HepG2 (cell line): ENCODE data around the gene KIRREL2. TPM values are rescaled to one million over a fixed set of nuclear protein-coding genes. Genes with fewer than 3 reads are reported as not detected.

ENCODE experiments used
- DR1 ChIP-seq: sonication (generic); formaldehyde crosslinking; IDR thresholded peaks from 2 replicates; pipeline ENCODE4 v1.8.0; 2021; ENCODE audit warnings: mild to moderate bottlenecking, missing genetic modification reagents, inconsistent platforms
- EZH2 ChIP-seq: conservative IDR thresholded peaks from 2 replicates; pipeline ENCODE4 v1.6.1; 2012; ENCODE audit warnings: mild to moderate bottlenecking, low read depth, low read length, moderate library complexity
- GATA4 ChIP-seq: sonication (generic); IDR thresholded peaks from 2 replicates; pipeline ENCODE4 v1.6.1; 2016; ENCODE audit warnings: antibody characterized with exemption, low read depth, borderline replicate concordance
- HIVEP1 ChIP-seq: sonication (generic); formaldehyde crosslinking; IDR thresholded peaks from 2 replicates; pipeline ENCODE4 v1.4.0; 2020; ENCODE audit warnings: mild to moderate bottlenecking, missing genetic modification reagents
- HMGXB3 ChIP-seq: sonication (generic); formaldehyde crosslinking; IDR thresholded peaks from 2 replicates; pipeline ENCODE4 v1.4.0; 2020; ENCODE audit warnings: missing genetic modification reagents, borderline replicate concordance
- JARID2 ChIP-seq: sonication (generic); formaldehyde crosslinking; IDR thresholded peaks from 2 replicates; pipeline ENCODE4 v1.8.1; 2023; ENCODE audit warnings: missing genetic modification reagents, inconsistent platforms; ENCODE audit not compliant: insufficient replicate concordance
- MXD3 ChIP-seq: IDR thresholded peaks from 2 replicates; pipeline ENCODE4 v1.6.1; 2016; ENCODE audit warnings: mild to moderate bottlenecking, missing biosample characterization, missing genetic modification reagents
- NFIC ChIP-seq: IDR thresholded peaks from 2 replicates; pipeline ENCODE4 v1.6.1; 2012; ENCODE audit warnings: mild to moderate bottlenecking, low read length, inconsistent platforms
- NFRKB ChIP-seq: fragments of 450-650 bp; IDR thresholded peaks from 2 replicates; pipeline ENCODE4 v1.6.1; 2017
- NR2F2 ChIP-seq: IDR thresholded peaks from 2 replicates; pipeline ENCODE4 v1.6.1; 2012; ENCODE audit warnings: low read depth, inconsistent platforms, borderline replicate concordance
- PHB2 ChIP-seq: fragments of 450-650 bp; IDR thresholded peaks from 2 replicates; pipeline ENCODE4 v1.6.1; 2018; ENCODE audit not compliant: partially characterized antibody
- POLR2AphosphoS5 ChIP-seq: IDR thresholded peaks from 2 replicates; pipeline ENCODE4 v1.6.1; 2012; ENCODE audit warnings: low read depth, low read length
- SETDB1 ChIP-seq: sonication (generic); formaldehyde crosslinking; IDR thresholded peaks from 2 replicates; pipeline ENCODE4 v1.5.1; 2020; ENCODE audit warnings: missing genetic modification reagents, mild to moderate bottlenecking, borderline replicate concordance
- SIN3A ChIP-seq: IDR thresholded peaks from 2 replicates; pipeline ENCODE4 v1.6.1; 2011; ENCODE audit warnings: low read depth, mild to moderate bottlenecking, control low read depth, low read length, borderline replicate concordance
- SIX4 ChIP-seq: sonication (generic); formaldehyde crosslinking; IDR thresholded peaks from 2 replicates; pipeline ENCODE4 v1.4.0; 2020; ENCODE audit warnings: missing genetic modification reagents
- SP140L ChIP-seq: sonication (generic); formaldehyde crosslinking; IDR thresholded peaks from 2 replicates; pipeline ENCODE4 v1.4.0; 2020; ENCODE audit warnings: missing genetic modification reagents, borderline replicate concordance
- SSRP1 ChIP-seq: IDR thresholded peaks from 2 replicates; pipeline ENCODE4 v1.6.1; 2016; ENCODE audit warnings: control low read depth
- TAF1 ChIP-seq: sonication (generic); formaldehyde crosslinking; IDR thresholded peaks from 2 replicates; pipeline ENCODE4 v1.4.0; 2020; ENCODE audit warnings: missing genetic modification reagents
- WIZ ChIP-seq: sonication (generic); formaldehyde crosslinking; IDR thresholded peaks from 2 replicates; pipeline ENCODE4 v1.5.1; 2020; ENCODE audit warnings: mild to moderate bottlenecking, missing genetic modification reagents
- ZNF230 ChIP-seq: sonication (generic); formaldehyde crosslinking; IDR thresholded peaks from 2 replicates; pipeline ENCODE4 v1.4.0; 2020; ENCODE audit warnings: mild to moderate bottlenecking, missing genetic modification reagents
- ZNF256 ChIP-seq: sonication (generic); formaldehyde crosslinking; conservative IDR thresholded peaks from 2 replicates; pipeline ENCODE4 v1.4.0; 2020; ENCODE audit warnings: missing genetic modification reagents
- ZNF329 ChIP-seq: sonication (generic); formaldehyde crosslinking; IDR thresholded peaks from 2 replicates; pipeline ENCODE4 v1.9.0; 2021; ENCODE audit warnings: low read depth, mild to moderate bottlenecking, missing genetic modification reagents
- ZNF567 ChIP-seq: sonication (generic); formaldehyde crosslinking; IDR thresholded peaks from 2 replicates; pipeline ENCODE4 v1.8.1; 2023; ENCODE audit warnings: mild to moderate bottlenecking, missing genetic modification reagents, borderline replicate concordance
- ZNF572 ChIP-seq: sonication (generic); formaldehyde crosslinking; IDR thresholded peaks from 2 replicates; pipeline ENCODE4 v1.5.1; 2020; ENCODE audit warnings: mild to moderate bottlenecking, missing genetic modification reagents
- ZNF790 ChIP-seq: sonication (generic); formaldehyde crosslinking; IDR thresholded peaks from 2 replicates; pipeline ENCODE4 v1.8.0; 2022; ENCODE audit warnings: missing genetic modification reagents, mild to moderate bottlenecking, borderline replicate concordance
- ZSCAN22 ChIP-seq: sonication (generic); formaldehyde crosslinking; IDR thresholded peaks from 2 replicates; pipeline ENCODE4 v1.4.0; 2020; ENCODE audit warnings: mild to moderate bottlenecking, missing genetic modification reagents
- polyA plus RNA-seq, 8 experiments: library from polyadenylated mRNA; depleted of rRNA in 3 of 8; stranded (reverse) in 7 of 8; unstranded in 1 of 8; fragments of >200 nt; fragmentation: Illumina TruSeq in 4 of 8; extraction: Trizol in 4 of 8; gene quantifications; 2 replicates each; pipeline versions ENCODE4 v1.2.1 to v1.2.3, GENCODE V29; 2011 to 2016; ENCODE audit warnings: low read depth in 4 of 8, missing spikeins in 1 of 8, mixed read lengths in 1 of 8; ENCODE audit not compliant: insufficient read depth in 1 of 8
- total RNA-seq, 5 experiments: library from RNA; depleted of rRNA; stranded (reverse); fragments of >200 nt; fragmentation: Illumina TruSeq; extraction: Trizol; gene quantifications; 2 replicates each; pipeline ENCODE4 v1.2.3, GENCODE V29; 2016; ENCODE audit warnings: low read depth in 1 of 5
- TF ChIP-seq, protein P1 (sequence below): sonication (generic); formaldehyde crosslinking; conservative IDR thresholded peaks from 2 replicates; pipeline ENCODE4 v1.4.0; 2020; ENCODE audit warnings: missing genetic modification reagents

KIRREL2 gene
- total and polyA plus RNA-seq, 2 of the 13 experiments (the other 11 are each of a cell fraction or from before 2014, with no cell fraction given): 0.18 to 2.4 TPM

DNA sequence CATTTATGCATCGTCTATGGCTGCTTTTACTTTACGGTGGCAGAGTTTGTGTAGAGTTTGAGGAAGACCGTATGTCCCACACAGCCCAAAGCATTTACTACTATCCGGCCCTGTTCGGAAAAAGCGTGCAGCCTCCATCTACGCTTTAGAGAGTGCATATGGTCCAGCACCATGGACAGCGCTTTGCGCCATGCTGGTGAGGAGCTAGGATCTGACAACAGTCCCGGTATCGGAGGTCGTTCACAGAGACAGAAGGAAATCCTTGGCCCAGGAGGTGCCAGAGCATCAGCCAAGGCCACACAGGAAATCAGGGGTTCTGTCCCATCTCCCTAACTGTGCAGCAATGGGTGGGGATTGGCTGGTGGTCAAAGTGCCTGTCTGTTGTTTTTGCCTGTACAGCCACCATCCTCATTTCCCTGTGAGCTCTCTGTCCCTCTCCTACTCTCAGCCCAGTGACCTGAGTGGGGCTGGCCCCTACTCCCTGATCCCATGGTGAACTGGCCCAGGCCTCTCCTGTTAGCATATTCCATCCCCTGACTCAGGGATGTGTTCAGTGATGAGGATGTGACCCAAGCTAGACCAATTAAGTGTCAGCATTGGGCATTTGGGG lies 27.9 kb upstream of the KIRREL2 start (continued):
- TF ChIP-seq HMGXB3 (CRISPR knock-in tag) (peak; percentile 97), SETDB1 (CRISPR knock-in tag) (no peak), POLR2AphosphoS5 (no peak), ZNF329 (peak; percentile 85), ZNF790 (CRISPR knock-in tag) (0 out of 2 replicates have a peak, but pooled peaks have one; percentile 38), DR1 (no peak), TAF1 (CRISPR knock-in tag) (0 out of 2 replicates have a peak, but pooled peaks have one; percentile 30), ZNF572 (CRISPR knock-in tag) (no peak), ZNF256 (CRISPR knock-in tag) (peak; percentile 95; the same call in 1 of the 2 replicates), JARID2 (peak; percentile 89), SIX4 (CRISPR knock-in tag) (peak; percentile 87), NR2F2 (no peak), ZNF230 (peak; percentile 72; the same call in 1 of the 2 replicates), PHB2 (no peak), ZNF567 (CRISPR knock-in tag) (peak; percentile 87; the same call in 1 of the 2 replicates), HIVEP1 (CRISPR knock-in tag) (no peak), NFRKB (no peak), SIN3A (peak; percentile 86; the same call in 1 of the 2 replicates), GATA4 (no peak), EZH2 (no peak), WIZ (peak; percentile 99), SSRP1 (CRISPR knock-in tag) (no peak), MXD3 (CRISPR knock-in tag) (peak; percentile 95; the same call in 1 of the 2 replicates), ZSCAN22 (CRISPR knock-in tag) (no peak), NFIC (no peak), SP140L (peak; percentile 98; the same call in 1 of the 2 replicates)
- TF ChIP-seq, protein P1, sequence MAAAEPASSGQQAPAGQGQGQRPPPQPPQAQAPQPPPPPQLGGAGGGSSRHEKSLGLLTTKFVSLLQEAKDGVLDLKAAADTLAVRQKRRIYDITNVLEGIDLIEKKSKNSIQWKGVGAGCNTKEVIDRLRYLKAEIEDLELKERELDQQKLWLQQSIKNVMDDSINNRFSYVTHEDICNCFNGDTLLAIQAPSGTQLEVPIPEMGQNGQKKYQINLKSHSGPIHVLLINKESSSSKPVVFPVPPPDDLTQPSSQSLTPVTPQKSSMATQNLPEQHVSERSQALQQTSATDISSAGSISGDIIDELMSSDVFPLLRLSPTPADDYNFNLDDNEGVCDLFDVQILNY (CRISPR knock-in tag): peak; percentile 75; the same call in 1 of the 2 replicates
